ENCODE results near the gene RPH3AL.

RPH3AL gene, protein sequence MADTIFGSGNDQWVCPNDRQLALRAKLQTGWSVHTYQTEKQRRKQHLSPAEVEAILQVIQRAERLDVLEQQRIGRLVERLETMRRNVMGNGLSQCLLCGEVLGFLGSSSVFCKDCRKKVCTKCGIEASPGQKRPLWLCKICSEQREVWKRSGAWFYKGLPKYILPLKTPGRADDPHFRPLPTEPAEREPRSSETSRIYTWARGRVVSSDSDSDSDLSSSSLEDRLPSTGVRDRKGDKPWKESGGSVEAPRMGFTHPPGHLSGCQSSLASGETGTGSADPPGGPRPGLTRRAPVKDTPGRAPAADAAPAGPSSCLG

DNA sequence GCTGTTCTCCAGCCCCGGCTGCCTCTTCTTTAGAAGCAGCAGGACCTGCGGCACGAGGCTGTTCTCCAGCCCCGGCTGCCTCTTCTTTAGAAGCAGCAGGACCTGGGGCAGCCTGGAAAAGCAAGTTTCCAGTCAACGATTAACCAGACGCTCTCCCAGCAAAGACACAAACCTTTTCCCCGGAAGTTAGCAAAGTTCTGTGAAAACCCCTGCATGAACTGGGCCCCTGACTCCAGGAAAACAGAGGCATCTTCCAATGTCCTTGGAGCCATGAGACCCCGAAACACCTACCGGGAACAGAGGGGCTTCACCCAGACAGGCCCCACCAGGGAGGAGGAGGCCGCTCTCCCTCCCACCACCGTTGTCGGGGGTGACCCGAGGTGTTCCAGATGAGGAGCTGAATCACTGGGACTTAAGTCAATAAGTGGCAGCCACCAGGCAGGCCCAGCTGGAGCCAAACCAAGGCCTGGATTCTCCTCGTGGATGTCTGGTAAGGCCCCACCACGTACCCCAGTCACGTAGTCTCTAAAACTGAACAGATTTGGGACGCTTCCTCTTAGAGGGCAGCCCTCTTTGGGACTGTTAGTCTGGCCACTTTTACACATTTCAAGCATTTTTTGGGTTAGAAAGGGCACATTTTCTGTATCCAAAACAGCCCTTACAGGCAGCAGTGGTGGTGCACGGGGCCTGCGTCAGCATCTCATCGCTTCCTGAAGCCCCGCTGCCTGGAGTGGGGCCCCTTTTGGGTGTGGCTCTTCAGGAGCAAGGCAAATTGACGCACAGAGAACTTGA is at the start of gene RPH3AL:
TSS of gene RPH3AL (minus strand) at position 387 of the 792 bp plus-strand sequence. CDS start 25,264 bp downstream, outside the sequence.
- no peak for DNase-seq

DNA sequence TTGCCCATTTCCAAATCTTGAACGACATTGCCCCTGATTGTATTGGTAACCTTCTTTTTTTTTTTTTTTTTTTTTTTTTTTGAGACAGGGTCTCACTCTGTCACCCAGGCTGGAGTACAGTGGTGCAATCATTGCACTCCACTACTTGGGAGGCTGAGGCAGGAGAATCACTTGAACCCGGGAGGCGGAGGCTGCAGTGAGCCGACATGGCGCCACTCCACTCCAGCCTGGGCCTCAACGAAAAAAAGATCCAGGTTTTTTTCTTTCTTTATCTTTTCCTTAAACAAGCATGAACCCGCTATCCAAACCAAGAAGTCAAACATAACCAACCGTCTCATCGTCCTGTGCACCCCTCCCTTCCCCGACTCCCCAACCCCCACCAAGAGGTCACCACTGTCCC is 47.6 kb upstream of the RPH3AL start:
- DNase-seq = no peak

DNA sequence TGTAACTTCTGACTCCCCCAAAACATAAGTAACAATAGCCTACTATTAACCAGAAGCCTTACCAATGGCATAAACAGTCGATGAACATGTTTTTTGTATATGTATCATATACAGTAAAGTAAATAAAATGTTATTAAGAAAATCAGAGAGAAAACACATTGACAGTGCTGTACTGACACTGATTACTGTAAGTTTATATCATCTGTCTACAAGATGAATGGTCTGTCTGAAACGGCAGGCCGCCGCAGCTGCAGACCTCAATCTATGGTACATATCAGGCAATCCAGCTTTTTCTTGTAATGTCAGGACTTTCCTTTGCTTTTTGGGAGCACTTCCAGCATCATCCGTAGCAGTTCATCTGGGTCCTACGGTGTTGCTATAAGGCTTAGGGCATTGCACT is 44.2 kb upstream of the RPH3AL start:
- DNase-seq = no peak

GRCh38 chr17:395974-396373 is 43.4 kb upstream of the RPH3AL start:
- no peak for DNase-seq

DNA sequence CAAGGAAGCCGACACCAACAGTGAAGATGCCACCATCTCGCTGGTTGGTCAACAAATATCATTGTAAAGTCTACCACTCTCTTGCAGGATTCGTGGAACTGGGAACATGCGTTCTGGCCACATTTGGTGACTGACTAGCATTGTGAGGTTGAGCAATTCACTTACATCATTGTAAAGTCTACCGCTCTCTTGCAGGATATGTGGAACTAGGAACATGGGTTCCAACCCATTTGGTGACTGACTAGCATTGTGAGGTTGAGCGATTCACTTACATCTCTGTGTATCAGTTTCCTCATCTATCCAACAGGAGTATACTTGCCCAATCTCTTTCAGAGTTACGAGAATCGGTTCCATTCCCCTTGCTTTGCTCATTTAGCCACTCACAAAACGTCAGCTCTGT is 42.6 kb upstream of the RPH3AL start:
- no peak for DNase-seq

GRCh38 chr17:394718-395095 is 42.1 kb upstream of the RPH3AL start:
- DNase-seq = no peak

DNA sequence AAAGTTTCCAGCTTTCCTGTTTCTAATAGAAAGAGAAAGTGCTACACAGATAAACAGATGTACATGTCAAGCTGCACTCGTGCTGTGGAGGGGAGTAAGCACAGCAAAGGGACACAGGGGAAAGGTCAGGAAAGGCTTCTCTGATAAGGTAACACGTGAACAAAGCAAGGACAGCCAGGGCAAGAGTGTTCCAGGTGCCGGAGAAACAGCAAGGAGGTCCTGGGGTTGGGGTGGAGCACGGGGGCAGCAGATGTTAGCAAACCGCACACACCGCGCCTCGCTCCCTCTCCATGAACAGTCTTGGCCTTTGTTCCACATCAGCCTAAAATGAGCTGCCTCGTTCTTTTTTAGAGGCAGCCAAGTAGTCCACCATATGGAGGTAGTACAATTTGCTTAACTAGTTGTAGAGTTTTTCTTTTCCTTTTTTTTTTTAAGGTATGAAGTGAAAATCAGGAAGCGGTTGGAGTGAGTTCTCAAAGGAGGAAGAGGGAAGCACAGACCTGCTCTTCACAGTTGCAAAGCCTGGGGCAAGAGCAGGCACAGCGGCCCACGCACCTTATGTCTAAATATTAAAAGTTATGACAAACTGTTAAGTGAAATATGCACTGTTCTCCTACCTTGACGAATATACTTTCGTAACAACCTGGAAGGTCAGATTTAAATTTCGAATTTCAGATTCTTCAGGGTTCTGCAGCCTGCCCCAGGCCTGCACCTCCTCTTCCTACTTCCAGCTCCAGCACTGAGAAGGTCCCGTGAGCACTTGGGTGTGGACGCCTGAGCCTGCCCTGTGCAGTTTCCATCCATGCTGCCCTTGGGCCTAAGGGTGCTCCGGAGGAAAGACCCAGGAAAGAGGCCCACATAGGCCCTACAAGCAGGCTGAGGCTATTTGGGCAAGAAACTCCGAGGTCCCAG is 41.5 kb upstream of the RPH3AL start:
- no peak for DNase-seq

- no peak for DNase-seq
These were observed 39.2 kb upstream of the RPH3AL start for GRCh38 chr17:391850-392249.

GRCh38 chr17:390025-390424 is 37.4 kb upstream of the RPH3AL start:
- DNase-seq = no peak

DNA sequence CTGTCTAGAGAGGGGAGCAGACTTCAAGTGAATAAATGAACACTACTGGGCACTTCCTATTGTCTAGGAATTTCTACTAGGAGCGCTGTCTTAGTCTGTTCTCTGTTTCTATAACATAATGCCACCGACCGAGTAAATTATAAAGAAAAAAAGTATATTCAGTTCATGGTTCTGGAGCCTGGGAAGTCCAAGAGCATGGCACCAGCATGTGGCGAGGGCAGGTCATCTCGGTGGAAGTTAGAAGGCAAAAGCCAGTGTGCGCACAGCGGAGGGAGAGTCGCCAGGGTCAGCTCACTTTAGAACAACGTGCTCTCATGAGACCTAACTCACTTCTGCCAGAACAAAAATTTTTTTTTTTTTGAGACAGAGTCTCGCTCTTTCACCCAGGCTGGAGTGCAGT is 35.5 kb upstream of the RPH3AL start:
- no peak for DNase-seq

DNA sequence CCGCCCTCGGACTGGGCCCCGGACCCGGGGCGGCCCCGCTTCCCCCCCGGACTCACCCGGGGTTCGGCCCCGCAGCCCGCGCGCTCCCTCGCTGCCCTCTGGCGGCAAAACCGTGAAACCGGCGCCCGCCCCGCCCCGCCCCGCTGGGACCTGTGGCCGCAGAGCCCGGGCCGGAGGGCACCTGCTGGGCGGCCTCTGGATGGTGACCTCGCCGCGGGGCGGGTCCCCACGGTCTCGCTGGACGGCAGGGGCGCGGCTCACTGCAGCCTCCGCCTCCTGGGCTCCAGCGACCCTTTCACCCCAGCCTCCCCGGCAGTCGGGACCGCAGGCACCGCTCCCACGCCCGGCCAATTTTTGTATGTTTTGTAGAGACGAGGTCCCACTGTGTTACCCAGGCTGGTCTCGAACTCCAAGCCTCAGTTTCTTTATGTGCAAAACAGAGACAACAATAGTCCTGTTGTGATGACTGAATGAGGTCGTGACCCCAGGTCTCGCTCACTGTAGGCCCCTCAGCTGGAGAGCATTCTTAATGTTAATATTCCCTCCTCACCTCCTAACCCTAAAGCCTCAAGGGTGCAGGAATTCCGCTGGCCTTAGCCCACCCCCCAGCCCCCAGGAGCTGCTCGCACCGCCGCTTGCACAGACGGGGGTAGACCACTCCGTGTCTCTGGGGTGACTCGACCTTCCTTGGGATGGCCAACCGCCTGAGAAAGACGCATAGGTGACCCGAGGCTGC is 33.7 kb upstream of the RPH3AL start:
- peak; percentile 60 for DNase-seq

DNA sequence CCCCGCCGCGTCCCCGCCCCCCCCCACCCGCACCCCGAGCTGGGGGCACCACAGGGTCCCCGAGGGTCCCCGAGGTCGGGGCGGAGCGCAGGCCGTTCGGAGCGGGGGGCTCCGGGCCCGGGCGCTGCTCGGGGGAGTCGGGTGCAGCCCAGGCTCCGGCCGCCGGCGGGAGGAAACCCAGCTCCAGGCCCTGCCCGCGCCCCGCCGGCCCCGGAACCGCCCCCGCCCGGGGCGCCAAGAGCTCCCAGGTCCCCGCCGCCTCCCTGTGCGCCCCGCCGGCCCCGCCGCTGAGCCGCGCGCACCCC is 33.2 kb upstream of the RPH3AL start:
- no peak for DNase-seq

DNA sequence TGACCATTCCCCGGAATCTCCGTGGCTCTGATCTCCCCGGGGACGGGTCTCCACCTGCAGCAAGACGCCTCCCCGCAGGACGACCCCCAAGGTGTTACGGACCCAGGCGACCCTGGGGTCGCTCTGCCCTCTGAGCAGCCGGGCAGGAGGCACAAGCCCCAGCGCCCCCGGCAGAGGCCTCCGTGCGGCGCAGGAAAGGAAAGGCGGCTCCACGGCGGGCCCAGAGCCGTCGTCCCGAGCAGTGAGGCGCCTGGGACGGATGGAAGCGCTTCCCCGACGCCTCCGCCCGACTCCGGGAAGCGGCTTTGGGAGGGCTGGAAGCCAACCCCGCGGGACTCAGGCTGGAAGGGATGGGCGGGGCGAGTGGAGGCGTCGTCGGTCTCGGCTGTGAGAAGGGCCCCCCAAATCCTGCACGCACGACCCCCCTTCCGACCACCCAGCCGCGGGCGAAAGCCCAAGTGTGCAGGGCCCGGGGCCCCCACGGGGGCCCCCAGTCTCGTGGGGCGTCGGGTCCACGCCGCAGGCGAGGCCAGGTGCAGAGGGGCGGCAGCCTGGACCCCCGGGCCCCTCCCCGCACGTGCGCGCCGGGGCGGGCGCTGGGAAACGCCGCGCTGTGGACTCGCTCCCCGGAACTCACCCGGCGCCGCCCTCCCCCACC is 32.7 kb upstream of the RPH3AL start:
- no peak for DNase-seq

DNA sequence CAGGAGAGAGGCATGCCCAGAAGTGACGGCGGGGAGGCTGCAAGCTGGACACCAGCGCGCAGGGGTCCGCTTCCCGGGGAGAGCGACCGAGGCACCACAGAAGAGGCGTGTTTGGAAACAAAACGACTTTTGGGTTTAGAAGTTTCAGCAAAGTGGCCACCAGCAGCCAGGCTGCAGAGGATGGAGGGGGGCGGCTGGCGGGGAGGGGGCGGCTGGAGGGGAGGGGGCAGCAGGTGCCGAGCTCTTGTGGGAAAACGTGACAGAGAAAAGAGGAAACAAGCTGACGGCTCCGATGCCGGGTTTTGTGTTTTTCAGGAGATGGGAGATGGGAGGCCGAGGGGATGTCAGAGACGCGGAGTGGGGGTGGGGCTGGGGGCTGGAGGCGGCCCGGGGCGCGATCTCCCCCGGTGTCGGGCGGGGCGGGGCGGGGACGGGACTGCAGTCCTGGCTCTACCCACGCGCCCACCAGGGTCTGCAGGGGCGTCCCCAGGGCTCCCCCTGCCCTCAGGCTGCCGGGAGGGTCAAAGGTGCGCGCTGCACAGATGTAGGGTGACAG is 32.1 kb upstream of the RPH3AL start:
- no peak for DNase-seq

GRCh38 chr17:383771-384621 is 31.4 kb upstream of the RPH3AL start:
- no peak for DNase-seq

DNA sequence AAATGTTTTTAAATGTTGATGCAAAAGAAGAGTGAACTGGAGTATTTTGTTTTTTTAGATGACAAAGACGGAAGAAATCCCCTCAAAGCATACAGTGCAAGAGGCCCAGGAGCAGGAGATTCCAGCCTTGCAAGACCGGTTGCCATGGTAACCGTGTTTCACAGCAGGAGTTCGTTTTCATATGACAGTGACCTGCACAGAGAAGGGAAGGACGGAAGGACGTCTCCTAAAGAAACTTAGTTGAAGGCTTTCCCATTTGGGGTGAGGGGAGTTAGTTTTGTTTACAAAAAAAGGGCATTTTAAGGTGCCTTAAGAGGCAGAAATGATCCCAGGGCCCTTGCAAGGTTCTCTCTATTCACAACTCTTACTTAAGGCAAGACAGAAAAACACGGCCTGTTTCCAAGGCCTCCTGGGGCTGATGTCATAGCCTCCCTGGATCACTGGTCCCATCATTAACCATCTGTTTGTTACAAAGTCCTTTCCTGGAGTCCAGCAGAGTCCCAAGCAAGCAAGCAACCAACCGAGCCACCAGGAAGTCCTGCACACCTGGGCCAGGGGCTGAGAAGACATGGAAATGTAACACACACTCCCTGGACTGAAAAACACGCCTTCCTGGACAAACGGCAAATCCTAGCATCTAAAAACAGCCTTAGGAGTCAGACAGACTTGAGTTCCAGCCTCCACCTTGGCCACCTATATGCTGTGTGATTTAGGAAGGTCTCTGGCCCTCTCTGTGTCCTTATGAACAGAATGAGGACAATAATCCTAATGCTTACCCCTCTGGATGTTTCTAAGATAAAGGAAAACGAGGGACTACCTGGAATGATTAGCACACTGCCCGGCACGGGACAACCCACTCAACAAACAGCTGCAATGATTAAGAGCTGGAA is 30.3 kb upstream of the RPH3AL start:
- DNase-seq = no peak

DNA sequence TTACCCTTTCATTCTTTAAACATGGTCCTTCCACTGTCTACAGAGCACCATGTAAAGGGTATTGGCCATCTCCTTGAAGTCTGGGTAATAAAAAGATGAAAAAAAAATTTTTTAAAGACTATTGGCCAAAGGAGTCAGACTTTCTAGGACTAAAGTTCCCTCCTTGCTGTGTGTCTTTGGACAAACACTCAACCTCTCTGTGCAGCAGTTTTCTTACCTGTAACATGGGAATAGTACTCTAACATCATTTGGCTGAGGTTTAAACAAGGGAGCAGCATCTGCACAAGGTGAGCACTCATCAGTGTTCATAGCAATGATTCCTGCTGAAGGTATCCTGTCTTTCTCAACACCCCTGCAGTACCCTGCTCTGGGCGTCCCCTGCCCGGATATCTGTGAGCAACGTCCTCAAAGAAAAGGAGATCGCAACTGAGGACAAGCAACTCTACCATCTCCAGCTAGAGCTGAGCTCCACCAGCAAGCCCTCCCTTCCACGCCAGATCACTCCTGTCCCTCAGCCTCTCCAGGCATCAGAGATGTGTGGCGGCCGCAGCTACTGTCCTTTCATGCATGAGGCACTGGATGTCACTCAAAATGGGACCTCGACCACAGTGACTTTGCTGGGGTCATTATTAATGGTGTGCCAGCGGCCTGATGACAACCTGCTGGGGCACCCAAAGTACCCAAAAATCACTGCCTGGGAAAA is 29.5 kb upstream of the RPH3AL start:
- DNase-seq = no peak

- DNase-seq = no peak
These were observed 28.9 kb upstream of the RPH3AL start for GRCh38 chr17:381516-381915.
